Thyroid gland (tissue), 4 donors: ENCODE results near the gene NSUN3. TPM values are rescaled to one million over a fixed set of nuclear protein-coding genes. Genes with fewer than 3 reads are reported as not detected.

Source experiments
- DNase-seq, 2 donors: peaks; one replicate each; pipeline ENCODE4 v3.0.0-alpha.2; 2019
- H3K27ac ChIP-seq, 3 donors: fragments of 200-600 bp; sonication (generic); 1 replicate in 2 of 3; 2 replicates in 1 of 3; pipeline ENCODE4 v1.5.1; 2016 to 2019; ENCODE audit warnings: mild to moderate bottlenecking in 1 of 3, moderate library complexity in 1 of 3
- H3K27me3 ChIP-seq: fragments of 200-600 bp; sonication (generic); one replicate; pipeline ENCODE4 v1.5.1; 2019
- H3K36me3 ChIP-seq, 2 donors: fragments of 200-600 bp; sonication (generic); one replicate each; pipeline ENCODE4 v1.5.1; 2016 to 2019
- H3K4me1 ChIP-seq, 2 donors: fragments of 200-600 bp; sonication (generic); one replicate each; pipeline ENCODE4 v1.5.1; 2017 to 2019
- H3K4me3 ChIP-seq, 3 donors: fragments of 200-600 bp; sonication (generic); replicated peaks in 1 of 3; 1 replicate in 2 of 3; 2 replicates in 1 of 3; pipeline ENCODE4 v1.5.1; 2016; ENCODE audit warnings: mild to moderate bottlenecking in 1 of 3
- H3K9me3 ChIP-seq: fragments of 200-600 bp; sonication (generic); one replicate; pipeline ENCODE4 v1.5.1; 2017
- POLR2A ChIP-seq, 2 donors: fragments of 450-650 bp; IDR thresholded peaks; one replicate each; pipeline ENCODE4 v1.6.1; 2017; ENCODE audit warnings: antibody characterized with exemption in 2 of 2, mild to moderate bottlenecking in 2 of 2, moderate library complexity in 1 of 2
- WGBS, 2 donors: methylation state at CpG; one replicate each; pipeline ENCODE4 v1.1.5; 2017; 5-methylcytosine and 5-hydroxymethylcytosine counted together
- intact Hi-C: fragments of 100-400 bp; cut with DNase I; formaldehyde crosslinking; loops from one replicate; pipeline ENCODE4 v1.15.1; 2023
- total RNA-seq, 4 donors: library from RNA; depleted of rRNA; stranded (reverse); fragments of >200 nt; gene quantifications; one replicate each; pipeline ENCODE4 v1.2.3, GENCODE V29; 2016
- TF ChIP-seq, protein P1 (sequence below), 6 experiments: fragments of 200-600 bp in 3 of 6; fragments of 450-650 bp in 3 of 6; sonication (generic) in 3 of 6; IDR thresholded peaks; one replicate each; pipeline ENCODE4 v1.5.1; 2016 to 2019; ENCODE audit warnings: antibody characterized with exemption in 6 of 6, mild to moderate bottlenecking in 2 of 6, inconsistent platforms in 1 of 6, moderate library complexity in 1 of 6

NSUN3 gene
- total RNA-seq, 4 donors from 2014 or later: 12.5 to 22.5 (median 15.4) TPM

DNA sequence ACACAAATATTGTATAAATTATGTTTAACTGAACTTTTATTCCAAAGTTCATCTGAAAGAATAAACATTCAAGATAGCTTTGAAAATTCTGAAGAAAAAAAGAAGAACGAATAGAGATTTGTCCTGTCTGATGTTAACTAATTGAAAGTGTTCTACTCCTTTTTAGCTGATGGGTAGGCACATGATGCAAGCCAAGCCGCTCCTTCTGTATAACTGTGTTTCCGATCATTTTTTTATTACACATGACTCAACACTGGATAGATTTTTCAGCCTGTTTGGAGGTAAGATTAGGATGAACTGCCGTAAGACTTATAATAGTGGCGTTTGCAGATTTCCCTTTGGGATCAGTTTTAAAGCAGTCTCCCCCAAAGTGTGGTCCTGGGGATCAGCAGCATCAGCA, 19.0 kb downstream of the NSUN3 start:
- peaks cover 11 to 12% of the 10 kb centered on the region in 2 donors for H3K4me1 ChIP-seq
- H3K36me3 ChIP-seq: peaks cover 0 to 4% of the 10 kb centered on the region in 2 donors

GRCh38 chr3:94082391-94082937, 19.6 kb downstream of the NSUN3 start:
- Histone ChIP-seq H3K27ac (no peak overlapping the region), H3K27me3 (no peaks in the 10 kb centered on the region), H3K4me3 (no peak overlapping the region), H3K4me1 (peaks cover 11 to 12% of the 10 kb centered on the region in 2 donors), H3K36me3 (peaks cover 0 to 4% of the 10 kb centered on the region in 2 donors), H3K9me3 (no peaks in the 10 kb centered on the region)
- DNase-seq: no peak
- WGBS, 2 donors: 90 to 93% methylated on average over 8 of the region's 8 CpGs
- TF ChIP-seq, protein P1, sequence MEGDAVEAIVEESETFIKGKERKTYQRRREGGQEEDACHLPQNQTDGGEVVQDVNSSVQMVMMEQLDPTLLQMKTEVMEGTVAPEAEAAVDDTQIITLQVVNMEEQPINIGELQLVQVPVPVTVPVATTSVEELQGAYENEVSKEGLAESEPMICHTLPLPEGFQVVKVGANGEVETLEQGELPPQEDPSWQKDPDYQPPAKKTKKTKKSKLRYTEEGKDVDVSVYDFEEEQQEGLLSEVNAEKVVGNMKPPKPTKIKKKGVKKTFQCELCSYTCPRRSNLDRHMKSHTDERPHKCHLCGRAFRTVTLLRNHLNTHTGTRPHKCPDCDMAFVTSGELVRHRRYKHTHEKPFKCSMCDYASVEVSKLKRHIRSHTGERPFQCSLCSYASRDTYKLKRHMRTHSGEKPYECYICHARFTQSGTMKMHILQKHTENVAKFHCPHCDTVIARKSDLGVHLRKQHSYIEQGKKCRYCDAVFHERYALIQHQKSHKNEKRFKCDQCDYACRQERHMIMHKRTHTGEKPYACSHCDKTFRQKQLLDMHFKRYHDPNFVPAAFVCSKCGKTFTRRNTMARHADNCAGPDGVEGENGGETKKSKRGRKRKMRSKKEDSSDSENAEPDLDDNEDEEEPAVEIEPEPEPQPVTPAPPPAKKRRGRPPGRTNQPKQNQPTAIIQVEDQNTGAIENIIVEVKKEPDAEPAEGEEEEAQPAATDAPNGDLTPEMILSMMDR (IDR thresholded peaks at IDR 0.05): no peak
- no peak for TF ChIP-seq POLR2A (IDR thresholded peaks at IDR 0.05)
- intact Hi-C loops: no loop called here

More for the DNA sequence above, 19.0 kb downstream of the NSUN3 start:
- WGBS, 2 donors: 90 to 97% methylated on average over 5 of the region's 5 CpGs
- H3K27me3 ChIP-seq: no peaks in the 10 kb centered on the region
- intact Hi-C loops: no loop called here
- DNase-seq: no peak
- H3K4me3 ChIP-seq: no peak overlapping the region
- no peak overlapping the region for H3K27ac ChIP-seq
- TF ChIP-seq POLR2A (IDR thresholded peaks at IDR 0.05): no peak
- TF ChIP-seq, protein P1 (IDR thresholded peaks at IDR 0.05): no peak
- H3K9me3 ChIP-seq: no peaks in the 10 kb centered on the region

- H3K27me3 ChIP-seq: no peaks in the 10 kb centered on the region
Measured at GRCh38 chr3:94083261-94083660, 20.4 kb downstream of the NSUN3 start.

DNA sequence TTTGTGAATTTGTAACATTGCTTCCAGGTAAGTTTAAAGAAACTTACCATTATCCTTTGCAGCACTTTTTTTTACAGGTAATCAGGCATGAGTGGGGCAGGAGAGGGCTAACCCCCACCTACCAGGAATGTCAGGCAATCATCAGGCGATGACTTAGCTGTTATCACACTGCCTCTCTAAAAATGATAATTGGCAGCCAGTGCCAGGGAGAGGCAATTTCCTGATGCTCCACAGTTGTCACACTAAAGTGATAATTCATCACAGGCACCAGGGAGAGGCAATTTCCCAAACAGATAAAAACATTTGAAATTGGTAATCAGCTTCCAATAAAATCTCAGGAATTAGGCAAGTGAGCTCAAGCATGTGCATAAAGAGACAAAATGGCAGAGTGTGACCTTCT, 26.3 kb downstream of the NSUN3 start:
- DNase-seq: no peak
- H3K36me3 ChIP-seq: peaks cover 0 to 1% of the 10 kb centered on the region in 2 donors
- TF ChIP-seq, protein P1 (IDR thresholded peaks at IDR 0.05): no peak
- no peak for TF ChIP-seq POLR2A (IDR thresholded peaks at IDR 0.05)
- H3K9me3 ChIP-seq: no peaks in the 10 kb centered on the region
- no peak overlapping the region for H3K4me3 ChIP-seq
- H3K27ac ChIP-seq: no peak overlapping the region
- no peaks in the 10 kb centered on the region for H3K27me3 ChIP-seq
- 88 to 96% methylated on average over 1 of the region's 1 CpG for whole genome bisulfite sequencing, 2 donors
- H3K4me1 ChIP-seq: no peaks in the 10 kb centered on the region
- intact Hi-C loops: no loop called here

More at GRCh38 chr3:94083261-94083660, 20.4 kb downstream of the NSUN3 start:
- no peak overlapping the region for H3K27ac ChIP-seq
- no peak for DNase-seq
- no peaks in the 10 kb centered on the region for H3K9me3 ChIP-seq
- no peak for TF ChIP-seq POLR2A (IDR thresholded peaks at IDR 0.05)
- TF ChIP-seq, protein P1 (IDR thresholded peaks at IDR 0.05): no peak
- H3K4me1 ChIP-seq: peaks cover 11 to 12% of the 10 kb centered on the region in 2 donors
- peaks cover 0 to 4% of the 10 kb centered on the region in 2 donors for H3K36me3 ChIP-seq
- H3K4me3 ChIP-seq: no peak overlapping the region
- intact Hi-C loops: no loop called here
- WGBS, 2 donors: 90 to 91% methylated on average over 4 of the region's 4 CpGs

DNA sequence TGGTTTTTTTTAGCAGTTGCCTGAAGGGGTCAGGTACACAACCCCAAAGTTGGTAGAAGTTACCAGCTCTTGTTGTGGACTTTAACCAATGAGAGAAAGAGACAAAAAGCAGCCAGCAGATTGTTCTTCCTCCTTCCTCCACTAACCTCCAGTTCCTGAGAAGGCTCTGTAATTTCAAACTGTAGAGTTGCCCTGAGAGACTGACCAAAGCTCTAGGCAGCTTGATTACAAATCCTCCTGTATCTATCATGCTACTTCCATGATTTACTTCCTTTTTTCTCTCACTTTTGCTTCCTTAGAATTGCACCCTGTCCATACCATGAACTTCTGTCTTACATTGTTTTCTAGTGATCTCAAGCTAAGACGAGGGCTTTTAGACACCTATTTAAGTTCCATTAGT, 29.2 kb downstream of the NSUN3 start:
- Histone ChIP-seq H3K4me1 (no peaks in the 10 kb centered on the region), H3K9me3 (no peaks in the 10 kb centered on the region), H3K4me3 (no peak overlapping the region), H3K27me3 (no peaks in the 10 kb centered on the region), H3K27ac (no peak overlapping the region), H3K36me3 (peaks cover 6 to 7% of the 10 kb centered on the region in 2 donors)
- no peak for DNase-seq
- intact Hi-C loops: no loop called here
- 98 to 100% methylated on average over 1 of the region's 1 CpG for WGBS, 2 donors
- TF ChIP-seq, protein P1 (IDR thresholded peaks at IDR 0.05): no peak
- no peak for TF ChIP-seq POLR2A (IDR thresholded peaks at IDR 0.05)
